Measurements from ENCODE around the gene MYH14. TPM values are rescaled to one million over a fixed set of nuclear protein-coding genes. Genes with fewer than 3 reads are reported as not detected.

The MYH14 gene
- total RNA-seq, 2 donors from 2014 or later = not detected

DNA sequence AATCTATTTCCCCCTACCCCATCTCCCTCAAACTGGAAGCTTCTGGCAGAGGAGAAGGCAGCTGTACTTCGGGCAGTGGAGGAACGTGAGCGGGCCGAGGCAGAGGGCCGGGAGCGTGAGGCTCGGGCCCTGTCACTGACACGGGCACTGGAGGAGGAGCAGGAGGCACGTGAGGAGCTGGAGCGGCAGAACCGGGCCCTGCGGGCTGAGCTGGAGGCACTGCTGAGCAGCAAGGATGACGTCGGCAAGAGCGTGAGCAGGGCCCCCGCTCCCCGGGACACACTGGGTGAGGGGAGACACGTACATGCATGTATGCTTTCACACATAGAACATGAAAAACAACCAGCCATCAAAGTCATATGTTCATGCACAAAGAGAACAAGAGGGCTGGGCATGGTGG lies 83.0 kb downstream of the MYH14 start:
- peaks cover 11 to 18% of the 10 kb centered on the region in 2 donors for H3K36me3 Mint-ChIP-seq
- DNase-seq (ENCODE audit: low spot score in 2 of 2) (no peak), ATAC-seq (no peak)
- no peak overlapping the region for H3K27ac Mint-ChIP-seq
- peaks cover 9 to 14% of the 10 kb centered on the region in 2 donors for H3K9me3 Mint-ChIP-seq

DNA sequence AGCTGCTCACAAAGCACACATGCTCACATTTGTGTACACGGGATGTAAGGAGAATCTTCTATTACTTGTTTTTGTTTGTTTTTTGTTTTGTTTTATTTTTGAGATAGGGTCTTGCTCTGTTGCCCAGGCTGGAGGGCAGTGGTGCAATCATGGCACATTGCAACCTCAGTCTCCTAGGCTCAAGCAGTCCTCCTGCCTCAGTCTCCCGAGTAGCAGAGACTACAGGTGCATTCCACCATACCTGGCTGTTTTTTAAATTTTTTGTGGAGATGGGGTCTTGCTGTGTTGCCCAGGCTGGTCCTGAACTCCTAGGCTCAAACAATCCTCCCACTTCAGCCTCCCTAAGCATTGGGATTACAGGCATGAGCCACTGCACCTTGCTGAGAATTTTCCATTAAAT lies 83.9 kb downstream of the MYH14 start:
- Mint-ChIP-seq H3K27ac (no peak overlapping the region), H3K9me3 (peaks cover 9 to 14% of the 10 kb centered on the region in 2 donors), H3K36me3 (peaks cover 11 to 18% of the 10 kb centered on the region in 2 donors)
- ATAC-seq = no peak
- DNase-seq (ENCODE audit: low spot score in 2 of 2) = no peak

DNA sequence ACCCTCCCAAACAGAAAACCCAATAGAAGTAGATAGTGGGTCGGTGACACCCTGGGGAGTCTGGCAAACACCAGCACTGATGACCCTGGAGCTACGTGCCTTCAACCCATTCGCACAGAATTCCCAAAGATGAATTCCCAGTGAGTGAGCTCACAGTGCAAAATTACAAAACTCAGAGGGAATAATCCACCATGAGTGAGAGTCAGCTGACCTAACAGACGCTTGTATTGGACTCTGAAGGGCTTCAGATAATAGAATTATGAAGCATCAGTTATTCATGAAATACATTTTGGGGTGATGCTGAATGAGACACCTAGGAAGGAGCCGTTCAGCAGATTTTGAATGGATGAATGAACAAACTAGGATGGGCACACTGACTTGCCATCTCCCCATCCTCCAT lies 85.5 kb downstream of the MYH14 start:
- H3K27ac Mint-ChIP-seq = no peak overlapping the region
- DNase-seq (ENCODE audit: low spot score in 2 of 2) (no peak), ATAC-seq (no peak)
- H3K9me3 Mint-ChIP-seq = peaks cover 9 to 14% of the 10 kb centered on the region in 2 donors
- peaks cover 11 to 18% of the 10 kb centered on the region in 2 donors for H3K36me3 Mint-ChIP-seq

DNA sequence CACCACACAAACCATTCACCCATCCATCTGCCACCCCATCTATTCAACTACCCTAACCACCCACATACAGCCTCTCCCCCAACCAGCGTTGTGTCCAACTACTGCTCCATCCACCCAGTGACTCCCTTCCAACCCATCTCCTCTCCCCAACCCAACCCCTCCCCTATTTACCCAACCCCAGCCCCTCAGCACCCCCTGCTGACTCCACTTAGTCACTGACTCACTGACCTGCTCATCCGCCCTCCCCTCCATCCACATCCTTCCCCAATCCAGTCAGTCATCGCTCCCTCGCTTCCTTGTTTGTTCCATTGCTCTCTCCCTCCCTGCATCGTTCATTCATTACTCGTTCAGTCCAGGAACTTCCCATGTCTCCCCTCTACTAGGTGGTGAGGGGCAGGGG lies 86.6 kb downstream of the MYH14 start:
- ATAC-seq (no peak), DNase-seq (ENCODE audit: low spot score in 2 of 2) (no peak)
- Mint-ChIP-seq H3K36me3 (peaks cover 11 to 18% of the 10 kb centered on the region in 2 donors), H3K9me3 (peaks cover 9 to 12% of the 10 kb centered on the region in 2 donors), H3K27ac (no peak overlapping the region)

DNA sequence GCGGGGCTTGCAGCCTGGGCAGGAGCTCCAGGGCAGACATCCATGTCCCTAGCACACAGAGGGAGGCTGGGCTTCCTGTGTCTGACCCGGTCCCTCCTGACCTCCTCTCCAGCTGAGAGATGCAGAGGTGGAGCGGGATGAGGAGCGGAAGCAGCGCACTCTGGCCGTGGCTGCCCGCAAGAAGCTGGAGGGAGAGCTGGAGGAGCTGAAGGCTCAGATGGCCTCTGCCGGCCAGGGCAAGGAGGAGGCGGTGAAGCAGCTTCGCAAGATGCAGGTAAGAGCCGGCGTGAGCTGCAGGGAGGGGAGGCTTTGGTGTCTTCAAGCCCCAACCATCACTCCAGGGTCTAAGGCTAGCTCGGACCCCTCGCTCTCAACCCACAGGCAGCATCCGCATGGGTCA lies 87.4 kb downstream of the MYH14 start:
- ATAC-seq (no peak), DNase-seq (ENCODE audit: low spot score in 2 of 2) (no peak)
- peaks cover 7% of the 10 kb centered on the region in 2 donors for H3K9me3 Mint-ChIP-seq
- peaks cover 11 to 15% of the 10 kb centered on the region in 2 donors for H3K36me3 Mint-ChIP-seq
- no peak overlapping the region for H3K27ac Mint-ChIP-seq

DNA sequence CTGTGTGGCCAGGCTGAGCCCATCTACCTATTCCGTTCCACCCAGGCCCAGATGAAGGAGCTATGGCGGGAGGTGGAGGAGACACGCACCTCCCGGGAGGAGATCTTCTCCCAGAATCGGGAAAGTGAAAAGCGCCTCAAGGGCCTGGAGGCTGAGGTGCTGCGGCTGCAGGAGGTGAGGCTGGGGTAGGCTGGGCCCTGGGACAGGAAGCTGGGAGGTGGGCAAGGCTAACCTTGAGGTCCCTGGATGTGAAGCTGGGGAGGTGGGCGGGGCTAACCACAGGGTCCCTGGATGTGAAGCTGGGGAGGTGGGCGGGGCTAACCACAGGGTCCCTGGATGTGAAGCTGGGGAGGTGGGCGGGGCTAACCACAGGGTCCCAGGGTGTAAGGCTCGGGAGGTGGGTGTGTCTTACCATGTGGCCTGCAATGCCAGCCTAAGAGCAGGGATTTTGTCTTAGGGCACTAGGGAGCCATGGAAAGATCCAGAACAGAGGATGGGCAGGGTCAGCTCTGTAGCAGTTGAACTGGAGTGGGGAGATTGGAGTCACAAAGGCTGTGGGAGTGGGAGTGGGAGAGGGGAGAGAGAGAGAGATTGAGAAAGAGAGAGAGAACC lies 88.9 kb downstream of the MYH14 start:
- DNase-seq (ENCODE audit: low spot score in 2 of 2) (no peak), ATAC-seq (no peak)
- Mint-ChIP-seq H3K36me3 (peaks cover 8 to 11% of the 10 kb centered on the region in 2 donors), H3K9me3 (peaks cover 4 to 5% of the 10 kb centered on the region in 2 donors), H3K27ac (no peak overlapping the region)

DNA sequence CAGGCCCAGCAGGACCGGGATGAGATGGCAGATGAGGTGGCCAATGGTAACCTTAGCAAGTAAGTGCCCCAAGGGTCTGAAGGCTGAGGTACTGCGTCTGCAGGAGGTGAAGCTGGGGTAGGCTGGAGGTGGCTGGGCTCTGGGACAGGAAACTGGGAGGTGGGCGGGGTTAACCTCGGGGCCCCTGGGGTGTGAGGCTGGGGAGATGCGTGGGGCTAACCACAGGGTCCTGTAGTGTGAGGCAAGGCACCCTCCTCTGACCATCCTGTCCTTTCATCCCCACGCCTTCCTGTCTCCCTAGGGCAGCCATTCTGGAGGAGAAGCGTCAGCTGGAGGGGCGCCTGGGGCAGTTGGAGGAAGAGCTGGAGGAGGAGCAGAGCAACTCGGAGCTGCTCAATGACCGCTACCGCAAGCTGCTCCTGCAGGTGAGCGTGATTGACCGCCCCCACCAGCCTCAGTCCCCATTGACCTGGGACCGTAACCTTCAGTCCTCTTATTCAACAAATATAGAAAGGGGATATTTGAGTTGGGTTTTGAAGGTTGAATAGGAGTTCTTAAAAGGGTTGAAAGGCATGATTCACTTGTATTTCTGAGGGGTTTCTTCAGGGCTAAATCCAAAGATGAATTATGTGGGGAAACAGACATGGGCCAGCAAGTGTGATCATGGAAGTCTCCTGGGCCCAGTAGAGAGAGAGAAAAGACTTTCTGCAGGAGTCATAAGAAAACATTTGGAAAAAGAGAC lies 90.0 kb downstream of the MYH14 start:
- no peak for ATAC-seq
- peaks cover 2 to 4% of the 10 kb centered on the region in 2 donors for H3K36me3 Mint-ChIP-seq
- DNase-seq (ENCODE audit: low spot score in 2 of 2) = no peak
- peaks cover 0 to 2% of the 10 kb centered on the region in 2 donors for H3K9me3 Mint-ChIP-seq
- H3K27ac Mint-ChIP-seq = no peak overlapping the region

DNA sequence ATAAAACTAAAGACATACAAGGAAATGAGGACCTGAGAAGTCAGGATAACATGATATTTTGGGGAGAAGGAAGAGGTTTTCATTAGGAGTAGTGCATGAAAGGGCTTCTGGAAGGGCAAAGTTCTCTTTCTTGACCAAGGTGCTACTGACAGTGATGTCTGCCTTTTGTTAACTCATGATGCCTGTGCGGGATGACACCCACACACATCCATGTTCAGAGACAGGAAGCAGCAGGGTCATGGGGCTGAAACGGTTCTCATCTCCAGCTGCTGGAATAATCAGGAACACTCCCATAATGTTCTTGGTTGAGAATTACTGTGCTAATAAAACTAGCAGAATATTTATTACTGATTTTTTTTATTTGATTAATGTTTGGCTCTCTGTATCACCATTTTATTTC lies 96.6 kb downstream of the MYH14 start:
- Mint-ChIP-seq H3K36me3 (peaks cover 0 to 7% of the 10 kb centered on the region in 2 donors), H3K27ac (no peak overlapping the region), H3K9me3 (no peaks in the 10 kb centered on the region)
- DNase-seq (ENCODE audit: low spot score in 2 of 2) (no peak), ATAC-seq (no peak)

DNA sequence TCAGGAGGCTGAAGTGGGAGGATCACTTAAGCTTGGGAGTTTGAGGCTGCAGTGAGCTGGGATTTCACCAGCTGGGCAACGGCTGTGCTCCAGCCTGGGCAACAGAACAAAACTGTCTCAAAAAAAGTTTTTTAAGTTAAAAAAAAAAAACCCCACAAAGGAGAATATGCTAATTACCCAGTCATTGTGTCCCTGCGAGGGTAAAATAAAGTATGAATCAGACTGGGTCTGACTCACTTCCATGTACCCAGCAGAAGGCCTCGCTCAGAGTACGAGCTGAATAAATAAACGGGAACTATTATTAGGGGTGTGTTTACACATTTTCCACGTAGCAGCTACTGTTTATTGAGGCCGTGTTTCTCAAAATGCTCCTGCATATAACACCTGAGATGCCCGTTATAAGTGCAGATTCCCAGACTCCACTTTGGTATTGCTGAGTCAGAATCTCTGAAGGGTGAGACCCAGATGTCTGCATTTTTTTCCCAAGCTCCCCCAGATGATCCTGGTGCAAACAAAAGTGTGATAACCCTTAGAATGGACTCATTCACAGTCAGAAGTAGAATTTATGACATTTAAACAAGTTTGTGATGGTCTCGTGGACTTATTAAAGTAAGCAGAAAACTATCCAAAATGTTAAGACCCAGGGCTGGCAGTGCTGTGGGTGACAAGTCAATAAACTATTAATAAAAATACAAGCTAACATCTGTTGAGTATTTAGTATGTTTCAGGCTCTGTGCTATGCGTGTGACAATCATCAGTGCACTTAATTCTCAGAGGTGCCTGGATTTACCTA lies 97.6 kb downstream of the MYH14 start:
- Mint-ChIP-seq H3K27ac (peak overlapping the region in 1 of 2 donors; percentile 58), H3K36me3 (peaks cover 0 to 7% of the 10 kb centered on the region in 2 donors), H3K9me3 (no peaks in the 10 kb centered on the region)
- DNase-seq (ENCODE audit: low spot score in 2 of 2) (no peak), ATAC-seq (peak; percentile 99)

DNA sequence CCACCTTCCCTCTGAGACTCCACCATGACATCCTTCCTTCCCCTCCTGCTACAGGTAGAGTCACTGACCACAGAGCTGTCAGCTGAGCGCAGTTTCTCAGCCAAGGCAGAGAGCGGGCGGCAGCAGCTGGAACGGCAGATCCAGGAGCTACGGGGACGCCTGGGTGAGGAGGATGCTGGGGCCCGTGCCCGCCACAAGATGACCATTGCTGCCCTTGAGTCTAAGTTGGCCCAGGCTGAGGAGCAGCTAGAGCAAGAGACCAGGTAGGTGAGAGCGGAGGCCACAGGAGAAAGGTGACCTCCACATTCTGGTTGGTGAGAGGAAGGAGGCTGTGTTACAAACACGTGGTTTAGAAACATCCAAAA lies 98.2 kb downstream of the MYH14 start:
- ATAC-seq (peak in 1 of 2 donors; percentile 9), DNase-seq (ENCODE audit: low spot score in 2 of 2) (no peak)
- Mint-ChIP-seq H3K36me3 (peaks cover 0 to 7% of the 10 kb centered on the region in 2 donors), H3K9me3 (no peaks in the 10 kb centered on the region), H3K27ac (peak overlapping the region in 1 of 2 donors; percentile 58)

DNA sequence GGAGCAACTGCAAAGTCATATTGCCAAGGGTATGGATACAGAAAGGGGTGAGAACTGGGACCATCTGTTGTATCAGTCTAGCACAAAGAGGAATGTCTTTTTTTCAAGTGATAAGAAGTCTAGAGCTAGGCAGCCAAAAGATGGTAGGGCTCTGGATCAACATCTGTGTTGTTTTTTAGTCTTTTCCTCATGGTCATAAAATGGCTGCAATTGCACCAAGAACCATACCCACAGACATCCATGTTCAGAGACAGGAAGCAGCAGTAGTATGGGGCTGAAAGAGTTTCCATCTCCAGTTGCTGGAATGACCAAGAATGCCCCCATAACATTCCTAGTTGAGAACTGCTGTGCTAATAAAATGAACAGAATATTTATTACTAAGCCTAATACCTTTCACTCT lies 100.1 kb downstream of the MYH14 start:
- no peak overlapping the region for H3K27ac Mint-ChIP-seq
- H3K9me3 Mint-ChIP-seq = no peaks in the 10 kb centered on the region
- DNase-seq (ENCODE audit: low spot score in 2 of 2) = no peak
- ATAC-seq = no peak
- peaks cover 0 to 7% of the 10 kb centered on the region in 2 donors for H3K36me3 Mint-ChIP-seq

DNA sequence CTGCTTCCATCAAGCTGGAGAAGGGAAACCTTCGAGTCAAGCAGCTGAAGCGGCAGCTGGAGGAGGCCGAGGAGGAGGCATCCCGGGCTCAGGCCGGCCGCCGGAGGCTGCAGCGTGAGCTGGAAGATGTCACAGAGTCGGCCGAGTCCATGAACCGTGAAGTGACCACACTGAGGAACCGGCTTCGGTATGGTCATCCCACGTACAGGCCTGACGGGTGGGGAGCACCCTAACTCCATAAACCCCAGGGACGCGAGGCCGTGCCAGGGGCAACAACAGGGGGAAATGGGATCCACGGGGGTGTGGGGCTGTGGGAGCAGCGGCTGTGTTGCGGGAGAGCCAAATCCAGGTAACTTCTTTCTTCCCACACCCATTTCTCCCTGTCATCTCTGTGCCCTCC lies 105.6 kb downstream of the MYH14 start:
- ATAC-seq = no peak

DNA sequence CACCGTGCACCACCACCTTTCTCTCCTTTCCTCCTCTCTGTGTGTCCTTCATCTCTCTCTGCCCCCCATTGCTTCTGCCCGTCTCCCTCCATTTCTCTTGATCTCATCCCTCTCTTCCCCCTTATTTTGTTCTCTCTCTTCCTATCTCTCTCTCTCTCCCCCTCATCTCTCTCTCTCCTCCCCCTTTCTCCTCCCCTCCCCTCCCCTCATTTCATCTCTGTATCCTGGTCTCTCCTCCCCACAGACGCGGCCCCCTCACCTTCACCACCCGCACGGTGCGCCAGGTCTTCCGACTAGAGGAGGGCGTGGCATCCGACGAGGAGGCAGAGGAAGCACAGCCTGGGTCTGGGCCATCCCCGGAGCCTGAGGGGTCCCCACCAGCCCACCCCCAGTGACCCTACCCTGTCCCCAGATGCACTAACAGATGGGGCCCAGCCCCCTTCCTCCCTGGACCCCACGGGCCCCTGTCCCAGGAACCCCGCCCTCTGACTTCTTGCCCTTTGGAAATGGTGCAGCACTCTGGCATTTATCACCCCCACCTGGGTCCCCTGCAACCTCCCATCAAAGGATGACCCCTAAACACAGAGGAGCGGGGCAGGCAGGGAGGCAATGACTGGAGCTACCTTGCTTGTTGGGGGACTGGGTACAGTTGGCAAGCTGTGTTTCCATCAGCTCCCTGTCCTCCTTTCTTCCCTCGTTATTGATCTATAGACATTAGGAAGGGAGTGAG lies 106.1 kb downstream of the MYH14 start:
- Mint-ChIP-seq H3K36me3 (peaks cover 0 to 9% of the 10 kb centered on the region in 2 donors), H3K9me3 (no peaks in the 10 kb centered on the region), H3K27ac (no peak overlapping the region)
- DNase-seq (ENCODE audit: low spot score in 2 of 2) (no peak), ATAC-seq (no peak)

More for the DNA sequence above, 105.6 kb downstream of the MYH14 start:
- Mint-ChIP-seq H3K9me3 (no peaks in the 10 kb centered on the region), H3K36me3 (peaks cover 0 to 9% of the 10 kb centered on the region in 2 donors), H3K27ac (no peak overlapping the region)
- no peak for DNase-seq (ENCODE audit: low spot score in 2 of 2)

DNA sequence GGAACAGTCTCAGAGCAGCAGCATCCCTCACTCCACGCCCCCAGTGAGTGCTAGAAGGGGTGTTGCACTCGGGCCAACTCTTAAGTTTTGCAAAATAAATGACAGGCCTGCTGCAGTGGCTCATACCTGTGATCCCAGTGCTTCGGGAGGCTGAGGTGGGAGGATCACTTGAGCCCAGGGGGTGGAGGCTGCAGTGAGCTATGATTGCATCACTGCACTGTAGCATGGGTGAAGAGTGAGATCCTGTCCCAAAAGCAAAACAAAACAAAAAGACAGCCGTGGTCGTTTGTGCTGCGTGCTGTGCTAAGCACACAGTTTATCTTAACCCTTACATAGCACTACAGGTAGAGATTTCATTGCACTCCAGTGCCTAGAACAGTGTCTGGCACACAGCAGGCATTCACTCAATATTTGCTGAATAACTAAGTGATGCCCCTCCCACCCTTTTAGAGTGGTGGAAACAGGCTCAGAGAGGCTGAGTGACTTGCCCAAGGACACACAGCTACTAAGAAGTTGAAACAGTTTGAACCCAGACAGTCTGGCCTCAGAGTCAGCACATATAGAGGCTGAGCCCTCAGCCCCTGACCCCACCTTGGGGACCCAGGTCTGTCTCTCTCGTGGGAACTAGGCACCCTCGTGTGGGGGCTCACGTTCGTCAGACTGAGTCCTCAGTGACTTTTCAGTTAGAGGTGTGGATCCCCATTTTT lies 107.5 kb downstream of the MYH14 start:
- ATAC-seq = peak in 1 of 2 donors; percentile 13
- H3K9me3 Mint-ChIP-seq = peaks cover 0 to 4% of the 10 kb centered on the region in 2 donors
- no peak overlapping the region for H3K27ac Mint-ChIP-seq
- H3K36me3 Mint-ChIP-seq = peaks cover 0 to 15% of the 10 kb centered on the region in 2 donors
- no peak for DNase-seq (ENCODE audit: low spot score in 2 of 2)

DNA sequence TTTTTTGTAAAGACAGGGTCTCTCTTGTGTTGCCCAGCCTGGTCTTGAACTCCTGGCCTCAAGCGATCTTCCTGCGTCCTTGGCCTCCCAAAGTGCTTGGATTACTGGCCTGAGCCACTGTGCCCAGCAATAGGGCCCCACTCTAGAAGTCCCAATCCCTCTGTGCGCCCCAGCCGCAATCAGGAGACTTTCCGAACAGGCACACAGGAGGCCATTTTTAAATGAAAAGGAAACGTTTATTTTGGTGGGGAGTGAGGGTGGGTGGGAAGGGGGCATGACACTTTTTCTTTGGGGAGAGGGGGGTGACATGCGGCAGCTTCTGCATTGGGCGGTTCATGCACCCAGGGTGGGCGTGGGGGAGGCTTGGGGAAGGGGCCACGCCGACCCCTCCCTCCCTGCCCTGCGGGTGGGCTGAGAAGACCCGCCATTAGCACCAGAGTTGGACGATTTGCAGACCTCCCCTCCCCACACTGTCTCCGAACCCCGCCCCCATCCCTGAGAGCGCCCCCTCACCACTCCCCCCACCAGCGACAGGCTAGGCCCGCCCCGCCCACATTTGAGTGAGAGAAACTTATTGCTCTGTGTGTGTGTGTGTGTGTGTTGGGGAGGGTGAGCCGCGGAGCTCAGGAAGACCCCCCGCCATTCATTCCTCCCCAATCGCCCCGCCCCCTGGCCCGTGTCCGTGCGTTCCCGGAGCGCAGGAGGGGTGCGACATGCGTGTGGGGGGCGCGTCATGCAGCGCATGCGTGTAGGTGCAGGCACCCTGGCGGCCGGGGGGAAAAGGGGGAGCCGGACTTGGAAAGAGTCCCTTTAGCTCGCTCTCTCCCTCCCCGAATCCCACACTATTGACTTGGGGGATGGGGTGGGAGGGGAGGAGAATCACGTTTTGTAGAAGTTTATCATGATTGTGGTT lies 108.6 kb downstream of the MYH14 start:
- Mint-ChIP-seq H3K9me3 (peaks cover 0 to 4% of the 10 kb centered on the region in 2 donors), H3K36me3 (peaks cover 5 to 15% of the 10 kb centered on the region in 2 donors), H3K27ac (no peak overlapping the region)
- no peak for ATAC-seq
- DNase-seq (ENCODE audit: low spot score in 2 of 2) = no peak
